Stimulated activated CD8-positive, alpha-beta memory T cell treated with anti-CD3 and anti-CD28 coated beads, Interleukin-2, amount 100 ng/mL, for 1 hour (primary cell): Measurements from ENCODE around the gene SHROOM1.
A peak's percentile ranks its signal among the peaks of the same experiment; 100 is the strongest.

ENCODE experiments used
- DNase-seq, 2 donors: peaks; one replicate each; pipeline ENCODE4 v3.0.0-alpha.2; 2020; ENCODE audit warnings: low read depth in 2 of 2

SHROOM1 gene

GRCh38 chr5:132825033-132825833, 5.2 kb downstream of the SHROOM1 start:
- no peak for DNase-seq

DNA sequence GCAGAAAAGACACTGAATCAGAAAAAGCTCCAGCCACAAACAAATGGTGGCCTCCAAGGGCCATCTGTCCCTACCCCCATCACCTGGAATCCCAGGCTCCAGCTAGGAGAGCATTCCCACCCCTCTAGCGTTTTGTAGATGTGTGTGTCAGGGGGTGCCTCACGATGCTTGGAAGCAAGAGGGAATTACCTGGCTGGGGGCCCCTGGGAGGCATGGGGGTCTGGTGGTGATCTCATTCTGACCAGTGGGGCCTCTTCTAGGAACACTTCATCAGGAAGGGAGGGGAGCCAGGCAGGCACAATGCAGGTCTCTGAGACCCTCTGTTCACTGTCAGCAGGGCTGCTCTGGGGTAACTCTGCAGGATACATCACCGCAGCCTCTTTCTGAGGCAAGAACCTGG, 6.0 kb downstream of the SHROOM1 start:
- no peak for DNase-seq

DNA sequence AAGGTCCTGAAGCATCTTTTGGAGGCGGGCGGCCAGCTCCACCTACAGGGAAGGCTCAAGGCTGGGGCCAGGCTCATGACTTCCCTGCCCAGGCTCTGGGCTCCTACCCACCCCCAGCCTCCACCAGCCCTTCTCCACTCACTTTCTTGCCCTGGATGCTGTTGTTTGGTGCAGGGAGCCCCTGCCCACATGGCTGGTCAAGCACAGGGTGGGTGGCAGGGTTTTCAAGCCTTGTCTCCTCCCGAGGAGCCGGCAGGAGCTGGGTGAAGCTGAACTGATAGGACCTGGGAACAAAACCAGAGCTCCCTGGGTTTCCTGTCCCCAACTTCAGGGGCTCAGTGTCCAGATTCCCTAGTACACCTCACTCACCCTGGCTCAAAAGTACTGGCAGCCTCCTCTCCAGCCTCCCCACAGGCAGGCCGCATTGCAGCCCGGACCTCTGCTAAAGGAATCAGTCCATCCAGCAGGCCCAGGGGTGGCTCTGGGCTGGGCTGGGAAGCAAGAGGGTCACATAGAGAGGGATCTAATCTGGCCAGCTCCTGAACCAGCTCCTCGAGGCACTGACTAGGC, 6.9 kb downstream of the SHROOM1 start:
- DNase-seq, result no peak

- DNase-seq, result no peak
Measured at GRCh38 chr5:132822650-132823480, 7.6 kb downstream of the SHROOM1 start.

- DNase-seq, result no peak
Measured at GRCh38 chr5:132821791-132822190, 8.7 kb downstream of the SHROOM1 start.

- no peak for DNase-seq
Measured at GRCh38 chr5:132821350-132821749, 9.1 kb downstream of the SHROOM1 start.

DNA sequence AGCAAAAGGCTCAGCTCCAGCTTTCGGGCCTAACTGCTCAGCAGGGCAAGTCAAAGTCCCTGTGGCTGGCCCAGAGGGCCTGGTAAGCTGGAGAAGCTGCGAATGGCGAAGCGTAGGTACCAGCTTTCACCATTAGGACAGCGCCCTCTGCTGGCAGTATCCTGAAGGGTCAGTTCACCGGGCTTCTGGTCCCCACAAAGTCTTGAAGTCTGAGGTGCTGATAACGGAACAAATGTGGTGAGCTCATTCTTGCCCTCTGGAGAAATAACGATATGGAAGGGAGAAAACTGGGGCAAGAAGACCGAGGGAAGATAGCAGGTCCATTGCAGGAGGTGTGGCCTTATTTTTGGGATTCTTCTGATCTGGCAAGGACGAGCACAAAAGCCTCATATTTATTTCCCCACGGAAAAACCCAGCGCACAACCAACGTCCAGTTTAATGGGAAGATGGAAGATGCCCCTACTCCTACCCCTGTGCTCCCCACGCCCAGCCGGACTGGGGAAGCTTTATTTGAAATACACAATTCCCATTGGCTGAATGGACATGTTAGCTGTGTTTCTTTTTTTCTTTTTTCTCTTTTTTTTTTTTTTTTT, 10.2 kb downstream of the SHROOM1 start:
- peak; percentile 73 to 79 for DNase-seq

DNA sequence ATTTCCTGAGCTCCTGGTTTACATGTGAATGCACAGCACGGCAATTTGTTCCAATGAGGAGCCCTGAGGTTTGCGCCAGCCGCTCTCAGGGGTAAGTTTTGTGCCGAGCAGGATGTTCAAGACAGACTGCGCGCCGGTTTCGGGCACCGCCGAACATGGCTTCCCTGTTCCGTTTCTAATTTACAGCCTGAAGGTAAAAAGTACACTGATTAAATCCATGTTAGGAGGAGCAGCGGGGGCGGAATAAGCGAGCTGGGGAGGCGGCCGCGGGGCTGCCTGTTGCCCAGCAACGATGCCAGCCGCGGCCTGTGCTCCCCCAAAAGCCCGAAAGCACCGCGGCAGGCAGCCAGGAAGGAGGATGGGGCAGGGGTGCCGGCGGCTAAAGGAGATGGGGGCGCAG, 11.0 kb downstream of the SHROOM1 start:
- no peak for DNase-seq

- no peak for DNase-seq
Measured at GRCh38 chr5:132817011-132817410, 13.4 kb downstream of the SHROOM1 start.

DNA sequence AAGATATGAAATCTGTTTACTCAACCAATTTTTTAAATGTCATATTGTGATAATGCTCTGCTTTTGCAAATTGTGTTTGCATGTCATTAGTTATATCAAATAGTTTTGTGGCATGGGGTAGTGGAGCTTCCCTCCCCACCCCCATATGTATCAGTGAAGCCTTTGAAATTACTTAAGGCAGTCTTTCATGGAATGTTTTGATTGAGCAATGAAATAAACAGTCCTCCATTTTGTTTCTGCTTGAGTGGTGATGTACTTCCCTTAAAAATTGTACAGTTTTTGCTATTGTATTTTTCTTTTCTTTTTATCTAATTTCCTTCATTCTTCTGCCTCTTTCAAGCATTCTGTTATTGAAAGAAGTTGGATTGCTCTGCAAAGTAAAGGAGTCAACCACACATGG, 13.9 kb downstream of the SHROOM1 start:
- DNase-seq, result no peak

DNA sequence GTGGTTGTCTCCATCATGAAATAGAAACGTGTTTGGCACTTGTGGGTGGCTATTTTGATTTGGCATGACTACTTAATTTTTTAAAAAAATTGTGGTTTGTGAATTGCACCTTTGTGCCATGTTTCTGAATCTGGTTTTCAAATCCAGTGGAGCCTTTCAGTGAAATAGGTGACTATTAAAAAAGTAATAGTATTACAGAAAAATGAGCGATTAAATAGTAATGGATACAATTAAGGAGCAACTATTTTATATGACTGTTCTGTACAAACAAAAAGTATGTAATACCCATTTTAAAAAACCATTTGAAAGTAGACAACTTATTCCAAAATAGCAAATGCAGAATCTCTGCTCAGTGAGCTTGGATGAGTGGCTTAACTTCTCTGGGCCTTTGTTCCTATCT, 14.4 kb downstream of the SHROOM1 start:
- DNase-seq, result no peak

GRCh38 chr5:132815454-132815853, 15.0 kb downstream of the SHROOM1 start:
- DNase-seq, result no peak

DNA sequence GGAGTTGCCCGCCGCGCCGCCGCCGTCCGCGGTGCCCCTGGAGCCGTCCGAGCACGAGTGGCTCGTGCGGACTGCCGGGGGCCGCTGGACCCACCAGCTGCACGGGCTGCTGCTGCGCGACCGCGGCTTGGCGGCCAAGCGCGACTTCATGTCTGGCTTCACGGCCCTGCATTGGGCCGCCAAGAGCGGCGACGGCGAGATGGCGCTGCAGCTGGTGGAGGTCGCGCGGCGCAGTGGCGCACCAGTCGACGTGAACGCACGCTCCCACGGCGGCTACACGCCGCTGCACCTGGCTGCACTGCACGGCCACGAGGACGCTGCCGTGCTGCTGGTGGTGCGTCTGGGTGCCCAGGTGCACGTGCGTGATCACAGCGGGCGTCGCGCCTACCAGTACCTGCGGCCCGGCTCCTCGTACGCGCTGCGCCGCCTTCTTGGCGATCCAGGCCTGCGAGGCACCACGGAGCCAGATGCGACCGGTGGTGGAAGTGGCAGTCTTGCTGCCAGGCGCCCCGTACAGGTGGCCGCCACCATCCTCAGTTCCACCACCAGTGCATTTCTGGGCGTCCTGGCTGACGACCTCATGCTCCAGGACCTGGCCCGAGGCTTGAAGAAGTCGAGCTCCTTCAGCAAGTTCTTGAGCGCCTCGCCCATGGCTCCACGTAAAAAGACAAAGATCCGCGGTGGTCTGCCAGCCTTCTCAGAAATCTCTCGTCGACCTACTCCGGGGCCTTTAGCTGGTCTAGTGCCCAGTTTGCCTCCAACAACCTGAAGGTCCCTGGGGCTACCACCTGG, 15.7 kb downstream of the SHROOM1 start:
- no peak for DNase-seq

DNA sequence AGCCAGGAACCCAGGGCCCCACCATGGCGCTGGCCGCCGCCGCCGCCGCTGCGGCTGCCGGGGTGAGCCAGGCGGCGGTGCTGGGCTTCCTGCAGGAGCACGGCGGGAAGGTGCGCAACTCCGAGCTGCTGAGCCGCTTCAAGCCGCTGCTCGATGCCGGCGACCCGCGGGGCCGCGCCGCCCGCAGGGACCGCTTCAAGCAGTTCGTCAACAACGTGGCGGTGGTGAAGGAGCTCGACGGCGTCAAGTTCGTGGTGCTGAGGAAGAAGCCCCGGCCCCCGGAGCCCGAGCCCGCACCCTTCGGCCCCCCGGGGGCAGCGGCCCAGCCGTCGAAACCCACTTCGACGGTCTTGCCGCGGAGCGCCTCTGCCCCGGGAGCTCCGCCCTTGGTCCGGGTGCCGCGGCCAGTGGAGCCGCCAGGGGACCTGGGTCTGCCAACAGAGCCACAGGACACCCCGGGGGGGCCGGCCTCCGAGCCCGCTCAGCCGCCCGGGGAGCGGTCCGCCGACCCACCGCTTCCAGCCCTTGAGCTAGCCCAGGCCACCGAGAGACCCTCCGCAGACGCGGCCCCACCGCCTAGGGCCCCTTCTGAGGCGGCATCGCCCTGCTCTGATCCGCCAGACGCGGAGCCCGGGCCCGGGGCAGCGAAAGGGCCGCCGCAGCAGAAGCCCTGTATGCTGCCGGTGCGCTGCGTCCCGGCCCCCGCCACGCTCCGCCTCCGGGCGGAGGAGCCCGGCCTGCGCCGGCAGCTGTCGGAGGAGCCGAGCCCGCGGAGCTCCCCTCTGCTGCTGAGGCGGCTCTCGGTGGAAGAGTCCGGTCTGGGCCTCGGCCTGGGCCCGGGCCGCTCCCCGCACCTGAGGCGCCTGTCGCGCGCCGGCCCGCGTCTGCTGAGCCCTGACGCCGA, 16.6 kb downstream of the SHROOM1 start:
- no peak for DNase-seq

DNA sequence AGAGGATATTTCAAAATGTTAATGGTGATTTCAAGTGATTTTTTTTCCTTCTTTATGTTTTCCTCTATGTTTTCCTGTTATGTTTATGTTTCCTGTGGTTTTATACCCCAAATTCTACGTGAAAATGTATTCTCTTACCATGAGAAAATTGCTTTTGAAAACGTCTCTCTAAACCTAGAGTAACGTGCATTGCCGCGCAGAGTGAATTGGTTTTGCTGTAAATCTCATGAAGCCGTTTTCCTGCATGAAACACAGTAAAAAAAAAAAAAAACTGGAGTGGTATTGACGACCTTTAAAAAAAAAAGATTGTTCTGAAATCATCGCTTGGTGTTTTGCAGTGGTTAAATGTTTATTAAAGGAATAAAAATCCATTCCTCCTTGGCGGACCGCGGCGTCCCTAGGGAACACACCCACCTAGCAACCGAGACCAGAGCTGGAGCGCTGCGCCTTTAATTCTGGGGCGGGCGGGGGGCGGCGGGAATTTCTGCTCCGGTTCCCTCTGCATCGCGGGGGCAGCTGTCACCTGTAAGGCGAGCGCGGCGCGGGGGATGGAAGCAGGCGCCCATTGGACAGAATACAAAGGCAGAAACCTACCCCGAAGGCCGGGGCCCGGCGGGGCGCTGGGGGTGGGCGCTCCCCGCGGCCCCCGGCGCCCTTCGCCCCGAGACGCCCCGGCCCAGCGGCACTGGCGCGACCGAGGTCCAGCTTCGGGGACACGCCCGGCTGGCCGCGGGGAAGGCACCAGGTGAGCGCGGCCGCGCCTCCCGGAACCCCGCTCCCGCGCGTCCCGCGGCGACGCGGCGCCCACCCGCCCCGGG, 17.5 kb downstream of the SHROOM1 start, which contains the start of gene SOWAHA:
TSS of gene SOWAHA (plus strand) at position 522 of the 818 bp plus-strand sequence. CDS start 320 bp downstream, outside the sequence.
- no peak for DNase-seq

GRCh38 chr5:132812123-132812765, 18.2 kb downstream of the SHROOM1 start:
- DNase-seq, result no peak

GRCh38 chr5:132810605-132811004, 19.8 kb downstream of the SHROOM1 start:
- DNase-seq, result no peak

- no peak for DNase-seq
Measured at GRCh38 chr5:132808866-132809265, 21.6 kb downstream of the SHROOM1 start.

DNA sequence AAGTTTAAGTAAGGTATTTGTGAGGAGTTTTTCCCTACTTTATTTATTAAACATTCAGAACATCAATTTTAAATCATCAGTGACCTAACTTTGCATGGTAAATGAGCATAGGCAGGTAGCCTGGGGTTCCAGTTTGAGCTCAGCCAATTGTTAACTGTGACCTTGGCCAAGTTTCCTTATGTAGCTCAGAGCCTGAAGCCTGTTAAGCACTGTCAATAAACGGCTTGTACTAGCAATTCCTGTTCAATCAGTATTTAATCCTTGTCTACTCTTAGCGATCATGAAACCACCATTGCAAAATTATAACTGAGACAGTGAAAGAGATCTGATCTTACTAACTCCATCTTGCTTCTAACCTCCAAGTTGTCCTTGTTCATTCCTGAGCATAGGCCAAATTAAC, 22.0 kb downstream of the SHROOM1 start:
- DNase-seq, result no peak
